ENCODE measurements around the gene PSAPL1.

PSAPL1 gene

DNA sequence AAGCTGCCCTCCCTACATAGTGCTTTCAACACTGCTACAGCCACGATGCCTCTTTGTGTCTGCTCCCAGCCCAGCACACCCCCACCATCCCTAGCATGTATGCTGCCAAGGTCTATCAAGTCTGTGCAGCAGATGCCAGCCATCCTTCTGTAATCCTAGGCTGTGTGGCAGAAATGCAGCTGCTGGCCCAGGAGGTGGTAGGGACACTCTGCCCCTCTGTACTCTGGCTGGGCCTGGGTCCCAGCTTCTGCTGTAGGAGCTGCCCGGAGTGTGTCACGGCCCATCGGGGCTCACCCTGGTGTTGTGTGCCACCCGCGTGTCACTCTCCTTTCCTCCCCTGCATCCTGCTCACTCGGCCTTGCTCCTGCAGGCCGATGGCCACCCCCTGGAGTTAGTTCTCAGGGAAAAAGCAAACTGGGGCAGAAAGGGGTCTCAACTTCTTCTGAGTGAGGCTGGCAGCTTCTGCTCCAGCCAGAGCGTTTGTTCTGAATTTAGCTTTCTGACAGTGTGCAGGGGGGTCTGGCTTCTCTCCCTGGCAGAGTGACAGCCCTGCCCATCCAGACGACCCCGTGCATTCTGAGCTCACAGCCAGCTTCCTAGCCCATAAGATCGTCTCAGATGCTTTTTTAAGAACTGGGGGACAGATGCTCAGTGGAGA is 22.7 kb downstream of the PSAPL1 start:
- TF ChIP-seq GATA2 (IDR thresholded peaks at IDR 0.05; ENCODE audit: low read depth, low read length) = no peak
- TF ChIP-seq GATA3 (IDR thresholded peaks at IDR 0.05; ENCODE audit: low read depth, low read length) = no peak

DNA sequence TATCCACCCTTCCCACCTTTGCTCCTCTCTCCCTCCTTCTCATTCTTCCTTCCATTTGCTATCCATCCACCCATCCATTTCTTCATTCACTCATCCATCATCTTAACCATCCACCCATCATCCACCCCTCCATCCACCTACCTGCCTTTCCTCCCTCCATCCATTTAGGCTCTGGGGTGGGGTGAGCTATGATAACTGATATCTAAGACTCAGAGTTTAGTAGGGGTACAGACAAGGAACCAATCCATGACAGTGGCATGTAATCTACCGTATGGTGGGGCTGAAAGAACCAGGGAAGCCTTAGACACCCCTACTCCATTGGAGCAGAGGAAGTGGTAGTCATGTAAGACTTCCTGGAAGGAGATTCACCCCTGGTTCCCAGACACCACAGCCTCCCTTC is 23.2 kb downstream of the PSAPL1 start:
- no peak for TF ChIP-seq GATA2 (IDR thresholded peaks at IDR 0.05; ENCODE audit: low read depth, low read length)
- no peak for TF ChIP-seq GATA3 (IDR thresholded peaks at IDR 0.05; ENCODE audit: low read depth, low read length)

DNA sequence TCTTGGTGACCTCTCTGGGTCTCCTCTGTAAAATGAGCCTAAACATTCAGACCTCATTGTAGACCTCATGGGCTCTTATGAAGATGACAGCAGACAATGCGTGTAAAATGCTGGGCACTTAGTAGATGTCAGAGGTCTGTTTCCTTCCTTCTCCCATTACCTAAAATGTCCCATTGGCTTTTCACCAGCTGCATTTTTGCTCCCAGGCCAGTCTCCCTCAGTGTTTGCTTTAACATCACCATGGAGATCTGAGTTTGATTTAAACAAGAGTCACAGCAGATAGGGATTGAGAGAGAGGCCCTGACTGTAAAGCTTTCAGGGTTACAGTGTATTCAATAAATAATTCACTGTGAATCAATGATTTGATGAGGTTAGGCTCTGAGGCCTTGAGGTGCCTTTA is 24.3 kb downstream of the PSAPL1 start:
- TF ChIP-seq GATA3 (IDR thresholded peaks at IDR 0.05; ENCODE audit: low read depth, low read length) (no peak), GATA2 (IDR thresholded peaks at IDR 0.05; ENCODE audit: low read depth, low read length) (no peak)

DNA sequence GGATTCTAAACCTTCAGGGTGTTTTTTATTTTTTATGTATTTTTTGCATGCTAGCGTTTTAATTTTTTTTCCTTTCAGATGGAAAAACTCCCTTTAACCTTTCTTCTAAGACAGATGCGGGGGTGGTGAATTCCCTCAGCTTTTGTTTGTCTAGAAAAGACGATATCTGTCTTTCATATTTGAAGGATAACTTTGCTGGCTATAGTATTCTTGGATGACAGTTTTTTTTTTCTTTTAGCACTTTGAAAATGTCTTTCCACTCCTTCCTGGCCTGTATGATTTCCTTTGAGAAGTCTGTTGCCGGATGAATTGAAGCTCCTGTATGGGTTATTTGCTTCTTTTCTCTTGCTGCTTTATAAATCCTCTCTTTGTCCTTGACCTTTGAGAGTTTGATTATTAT is 26.6 kb downstream of the PSAPL1 start:
- TF ChIP-seq GATA3 (IDR thresholded peaks at IDR 0.05; ENCODE audit: low read depth, low read length) = no peak
- TF ChIP-seq GATA2 (IDR thresholded peaks at IDR 0.05; ENCODE audit: low read depth, low read length) = no peak

DNA sequence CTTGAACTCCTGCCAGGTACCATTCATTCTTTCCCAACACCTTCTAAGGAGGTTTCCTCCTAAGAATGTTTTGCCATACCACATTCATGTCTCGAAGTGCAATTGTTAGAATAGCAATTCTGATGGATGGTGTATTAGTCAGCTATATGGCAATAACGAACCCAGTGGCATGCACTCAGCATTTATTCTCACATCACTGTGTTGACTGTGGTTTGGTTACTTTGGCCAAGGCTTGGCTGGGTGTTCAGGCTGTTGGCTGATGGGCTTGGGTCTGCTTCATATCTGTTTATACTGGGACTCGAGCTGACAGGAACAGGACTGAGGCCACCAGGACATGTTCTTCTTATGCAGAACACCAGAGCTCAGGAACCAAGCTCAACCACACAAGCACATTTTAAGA is 31.7 kb downstream of the PSAPL1 start:
- no peak for TF ChIP-seq GATA2 (IDR thresholded peaks at IDR 0.05; ENCODE audit: low read depth, low read length)
- TF ChIP-seq GATA3 (IDR thresholded peaks at IDR 0.05; ENCODE audit: low read depth, low read length) = no peak

DNA sequence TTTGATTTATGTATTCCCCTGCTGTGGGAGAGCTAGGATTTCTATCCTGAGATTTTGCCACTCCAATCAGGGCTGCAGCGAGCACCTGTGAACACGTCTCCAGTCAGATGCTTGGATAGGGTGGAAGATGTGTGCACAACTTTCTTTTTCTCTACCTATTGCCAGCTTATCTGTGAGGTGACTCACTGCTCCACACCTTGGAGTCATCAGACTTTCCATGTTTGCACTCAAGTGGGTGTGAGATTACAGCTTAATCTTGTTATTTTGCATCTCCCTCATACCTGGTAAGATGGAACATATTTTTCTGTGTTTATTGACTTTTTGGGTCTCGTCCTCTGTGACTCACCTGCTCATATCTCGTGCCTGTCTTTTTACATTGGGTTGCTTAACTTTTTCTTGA is 32.2 kb downstream of the PSAPL1 start:
- TF ChIP-seq GATA2 (IDR thresholded peaks at IDR 0.05; ENCODE audit: low read depth, low read length) (no peak), GATA3 (IDR thresholded peaks at IDR 0.05; ENCODE audit: low read depth, low read length) (no peak)

DNA sequence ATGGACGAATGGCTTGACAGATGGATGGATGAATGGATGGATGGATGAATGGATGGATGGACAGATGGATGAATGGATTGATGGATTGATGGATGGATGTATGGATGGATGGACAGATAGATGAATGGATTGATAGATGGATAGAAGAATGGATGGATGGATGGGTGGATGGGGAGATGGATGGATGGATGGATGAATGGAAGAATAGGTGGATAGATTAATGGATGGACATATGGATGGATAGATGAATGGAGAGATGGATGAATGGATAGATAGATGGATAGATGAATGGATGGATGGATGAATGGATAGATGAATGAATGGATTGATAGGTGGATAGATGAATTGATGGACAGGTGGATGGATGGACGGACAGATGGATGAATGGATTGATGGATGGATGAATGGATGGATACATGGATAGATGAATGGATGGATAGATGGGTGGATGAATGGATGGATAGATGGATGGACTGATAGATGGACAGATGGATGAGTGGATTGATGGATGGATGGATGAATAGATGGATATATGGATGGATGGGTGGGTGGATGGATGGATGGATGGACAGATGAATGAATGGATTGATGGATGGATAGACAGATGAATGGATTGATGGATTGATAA is 33.9 kb downstream of the PSAPL1 start:
- no peak for TF ChIP-seq GATA3 (IDR thresholded peaks at IDR 0.05; ENCODE audit: low read depth, low read length)
- no peak for TF ChIP-seq GATA2 (IDR thresholded peaks at IDR 0.05; ENCODE audit: low read depth, low read length)

DNA sequence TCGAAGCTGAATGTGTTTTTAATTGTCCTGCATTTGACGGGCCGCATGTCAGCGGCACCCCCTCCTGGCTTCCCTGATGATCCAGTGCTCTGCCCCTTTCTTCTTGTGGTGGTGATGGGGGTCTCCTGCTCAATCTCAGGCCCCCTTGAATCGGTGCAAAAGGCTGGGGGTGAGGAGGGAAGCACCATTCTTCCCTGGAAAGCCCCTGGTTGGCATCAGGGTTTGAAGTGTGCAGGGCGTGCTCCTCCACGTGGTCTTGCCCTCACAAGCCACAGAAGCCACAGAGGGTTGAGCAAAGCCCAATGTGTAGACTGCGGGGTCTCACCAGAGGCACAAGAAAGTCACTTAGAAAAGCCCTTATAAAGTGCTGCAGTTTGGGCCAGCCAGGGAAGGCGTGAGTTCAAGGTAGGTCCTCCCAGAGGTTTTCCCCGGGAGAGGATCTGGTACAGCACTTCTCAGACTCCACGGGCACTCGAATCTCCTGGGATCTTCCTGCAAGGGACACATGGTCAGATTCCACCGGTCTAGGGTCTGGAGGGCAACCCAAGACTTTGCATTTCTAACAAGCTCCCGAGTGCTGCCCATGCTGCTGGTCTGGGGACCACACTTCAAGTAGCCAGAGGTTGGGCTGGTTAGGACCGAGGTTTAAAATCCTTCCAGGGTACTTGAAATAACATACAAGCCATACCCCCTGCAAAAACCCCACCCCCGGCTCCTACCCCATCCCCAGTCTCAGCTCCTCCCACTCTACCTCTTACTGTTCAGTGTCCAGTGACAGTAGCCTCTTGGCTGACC is 35.1 kb downstream of the PSAPL1 start:
- TF ChIP-seq GATA3 (IDR thresholded peaks at IDR 0.05; ENCODE audit: low read depth, low read length) (no peak), GATA2 (IDR thresholded peaks at IDR 0.05; ENCODE audit: low read depth, low read length) (no peak)

DNA sequence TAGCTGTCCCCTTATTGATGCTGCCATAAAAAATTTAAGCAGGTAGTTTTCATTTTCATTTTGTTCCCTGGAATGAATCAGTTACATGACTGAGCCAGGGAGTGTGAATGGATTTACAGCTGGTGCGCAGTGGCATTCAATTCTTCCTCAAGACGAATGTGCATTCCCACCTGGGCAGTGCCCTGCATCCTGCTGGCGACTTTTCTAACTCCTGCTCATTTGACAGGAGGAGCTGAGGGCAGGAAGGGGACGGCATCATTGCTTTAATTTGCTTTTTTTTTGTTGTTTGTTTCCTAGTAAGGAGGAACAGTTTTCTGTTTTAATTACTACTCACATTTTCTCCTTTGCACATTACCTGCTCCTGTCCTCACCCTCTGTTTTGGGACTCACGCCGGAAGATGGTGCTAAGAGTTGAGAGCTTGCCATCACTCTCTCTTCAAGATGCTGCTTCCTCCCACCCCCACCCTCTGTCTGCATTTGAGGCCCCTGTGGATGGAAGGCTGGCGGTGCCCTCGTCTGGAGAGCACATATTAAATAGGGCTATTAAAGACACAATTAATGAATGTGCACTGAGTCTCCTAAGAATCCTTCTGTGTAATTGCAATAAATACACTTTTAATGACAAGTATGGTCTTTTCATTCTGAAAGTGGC is 35.8 kb downstream of the PSAPL1 start:
- TF ChIP-seq GATA2 (IDR thresholded peaks at IDR 0.05; ENCODE audit: low read depth, low read length) (no peak), GATA3 (IDR thresholded peaks at IDR 0.05; ENCODE audit: low read depth, low read length) (no peak)

DNA sequence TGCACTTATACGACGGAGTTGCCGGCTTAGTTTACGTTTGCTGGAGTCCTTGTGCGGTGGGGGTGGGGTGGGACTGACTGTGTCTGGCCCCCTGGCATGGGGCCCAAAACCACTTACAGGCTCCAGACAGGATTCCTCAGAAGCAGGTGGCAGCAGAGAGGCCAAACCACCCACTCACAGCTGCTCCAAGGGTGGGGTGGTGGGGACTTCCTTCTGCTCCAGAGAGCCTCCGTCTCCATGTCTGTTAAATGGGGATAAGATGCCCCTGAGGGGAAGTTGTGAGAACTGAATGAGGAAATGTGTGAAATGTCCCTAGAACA is 36.7 kb downstream of the PSAPL1 start:
- TF ChIP-seq GATA2 (IDR thresholded peaks at IDR 0.05; ENCODE audit: low read depth, low read length) (no peak), GATA3 (IDR thresholded peaks at IDR 0.05; ENCODE audit: low read depth, low read length) (no peak)

DNA sequence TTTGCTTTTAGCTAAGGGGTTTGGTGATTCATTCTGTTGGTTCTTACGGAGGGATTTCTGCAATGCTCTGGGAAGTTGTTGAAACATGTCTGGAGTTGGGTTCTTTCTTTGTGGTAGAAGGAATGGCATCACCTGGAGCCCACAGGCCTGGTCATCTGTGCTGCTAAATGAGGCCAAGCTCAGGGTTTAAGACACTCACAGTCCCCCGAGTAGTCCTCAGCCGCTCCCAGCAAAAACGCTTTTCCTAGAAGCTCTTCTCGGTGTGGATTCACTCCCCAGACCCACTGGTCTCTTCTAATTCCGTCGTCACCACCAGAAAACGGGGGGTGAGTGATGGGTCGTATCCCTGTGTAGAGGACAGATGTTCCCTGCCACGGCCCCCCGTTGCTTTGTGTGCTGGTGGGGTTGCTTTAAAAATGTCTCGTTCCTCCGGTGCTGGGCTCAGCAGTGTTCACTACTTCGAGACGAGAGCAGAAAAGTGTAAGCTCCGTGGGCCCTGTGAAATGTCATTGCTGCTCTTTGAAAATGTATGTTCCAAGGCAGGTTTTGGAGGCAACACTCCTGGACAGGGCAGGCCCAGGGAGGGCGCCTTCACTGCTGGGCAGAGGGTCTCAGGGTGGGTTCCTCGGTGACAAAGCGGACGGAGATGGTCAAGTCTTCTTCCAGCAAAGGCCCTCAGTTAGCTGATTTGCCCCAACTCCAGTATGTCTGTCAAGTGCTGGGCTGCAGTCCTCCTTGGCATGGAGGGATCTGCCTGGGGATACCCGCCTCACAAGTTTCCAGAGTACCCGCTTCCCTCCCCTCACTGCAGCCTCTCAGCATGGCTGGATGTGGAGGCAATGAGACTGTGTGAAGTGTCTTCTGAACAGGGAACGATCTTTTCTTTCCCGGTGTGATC is 37.3 kb downstream of the PSAPL1 start:
- no peak for TF ChIP-seq GATA3 (IDR thresholded peaks at IDR 0.05; ENCODE audit: low read depth, low read length)

DNA sequence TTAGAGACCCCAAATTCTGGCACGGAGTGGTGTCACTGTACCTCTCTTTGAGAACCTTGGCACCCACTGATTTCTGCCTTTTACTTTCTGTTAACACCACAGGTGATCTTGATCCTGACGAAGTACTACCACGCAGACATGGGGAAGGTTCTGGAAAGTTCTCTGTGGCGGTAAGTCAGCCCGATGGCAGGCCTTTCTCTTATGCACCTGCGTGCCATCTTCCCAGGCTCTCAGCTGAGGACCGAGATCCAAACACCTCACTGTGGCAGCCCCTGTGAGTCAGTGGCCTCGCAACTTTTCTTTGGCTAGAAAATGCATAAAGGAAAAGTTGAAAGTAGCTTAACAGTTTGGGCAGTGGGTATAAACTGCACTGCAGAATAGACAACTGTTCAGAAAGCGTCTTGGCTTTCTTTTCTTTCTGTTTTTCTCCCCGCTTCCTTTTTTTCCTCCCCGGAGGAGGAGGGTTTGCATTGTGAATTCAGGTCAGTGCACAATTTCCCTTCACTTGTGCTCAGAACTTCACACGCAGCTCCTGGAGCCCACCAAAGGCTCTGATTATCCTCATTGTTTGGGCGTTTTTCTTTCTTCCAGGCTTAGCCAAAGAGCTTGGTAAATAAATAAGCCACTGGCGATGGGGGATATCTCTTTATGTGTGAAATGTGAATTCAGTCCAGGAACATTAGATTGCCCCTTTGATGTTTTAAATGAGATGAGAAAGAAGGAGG is 38.4 kb downstream of the PSAPL1 start:
- TF ChIP-seq GATA2 (IDR thresholded peaks at IDR 0.05; ENCODE audit: low read depth, low read length) = no peak
- TF ChIP-seq GATA3 (IDR thresholded peaks at IDR 0.05; ENCODE audit: low read depth, low read length) = no peak

DNA sequence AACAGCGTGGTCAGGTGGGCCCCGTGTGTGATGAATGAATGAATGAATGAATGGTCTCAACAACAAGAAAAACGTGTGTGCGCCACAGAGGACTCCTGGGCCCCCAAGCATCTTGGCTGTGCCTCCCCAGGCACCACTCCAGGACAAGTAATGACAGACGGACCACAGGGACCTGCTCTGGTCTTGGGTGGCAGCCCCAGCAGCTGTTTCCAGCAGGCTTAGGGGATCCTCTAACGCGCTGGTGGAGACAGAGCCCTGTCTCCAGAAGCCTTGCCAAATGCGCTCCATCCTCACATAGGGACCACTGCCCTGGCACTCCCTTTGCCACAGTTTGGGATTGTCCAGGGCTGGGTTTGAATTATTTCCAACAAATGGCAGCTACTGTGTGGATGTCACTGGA is 39.1 kb downstream of the PSAPL1 start:
- no peak for TF ChIP-seq GATA3 (IDR thresholded peaks at IDR 0.05; ENCODE audit: low read depth, low read length)
